Activated CD8-positive, alpha-beta T cell treated with anti-CD3 and anti-CD28 coated beads, Interleukin-2, amount 10 ng/mL, durations not matched to agents 7 days and 5 days (primary cell): ENCODE results near the gene MOCS1. TPM values are rescaled to one million over a fixed set of nuclear protein-coding genes. Genes with fewer than 3 reads are reported as not detected.
A peak's percentile ranks its signal among the peaks of the same experiment; 100 is the strongest.

Experiments
- ATAC-seq: fragments of 150-1000 bp; cut with Tn5 transposase; one replicate; pipeline ENCODE4 v1.10.0; 2021; ENCODE audit warnings: moderate library complexity
- CTCF ChIA-PET: fragments of 350-600 bp; sonication (Branson Sonifier 250); formaldehyde crosslinking; loops from one replicate; lab custom pipeline; 2021; ENCODE audit warnings: antibody characterized with exemption; lab: Charles Lee
- POLR2A ChIA-PET: fragments of 350-600 bp; sonication (Branson Sonifier 250); formaldehyde crosslinking; loops from one replicate; lab custom pipeline; 2021; ENCODE audit warnings: antibody characterized with exemption; lab: Charles Lee
- DNase-seq: peaks from one replicate; pipeline ENCODE4 v3.0.0-alpha.2; 2020
- H3K27ac Mint-ChIP-seq: one replicate; pipeline ENCODE4 v1.8.0; 2021; ENCODE audit warnings: mild to moderate bottlenecking, mixed read lengths
- H3K27me3 Mint-ChIP-seq: one replicate; pipeline ENCODE4 v1.8.0; 2021; ENCODE audit warnings: low read depth, mixed read lengths
- H3K36me3 Mint-ChIP-seq: one replicate; pipeline ENCODE4 v1.8.0; 2021; ENCODE audit warnings: low read depth, mixed read lengths
- H3K4me1 Mint-ChIP-seq: one replicate; pipeline ENCODE4 v1.8.0; 2021; ENCODE audit warnings: low read depth, mixed read lengths
- H3K4me3 Mint-ChIP-seq: one replicate; pipeline ENCODE4 v1.8.0; 2021; ENCODE audit warnings: mild to moderate bottlenecking, mixed read lengths
- H3K9me3 Mint-ChIP-seq: one replicate; pipeline ENCODE4 v1.8.0; 2022; ENCODE audit warnings: mixed read lengths; ENCODE audit not compliant: insufficient read depth
- total RNA-seq, 2 experiments: library from RNA; stranded (reverse); gene quantifications; one replicate each; pipeline ENCODE4 v1.2.3, GENCODE V29; 2021

MOCS1 gene
- total RNA-seq, 2 experiments from 2014 or later: not detected

GRCh38 chr6:39929733-39930461 is 4.4 kb downstream of the MOCS1 start:
- Mint-ChIP-seq H3K36me3 (no peaks in the 10 kb centered on the region), H3K27ac (no peak overlapping the region), H3K4me3 (no peak overlapping the region), H3K27me3 (peaks cover 7% of the 10 kb centered on the region), H3K4me1 (peaks cover 7% of the 10 kb centered on the region), H3K9me3 (no peaks in the 10 kb centered on the region)
- DNase-seq: no peak
- ATAC-seq: no peak
- ChIA-PET POLR2A (no interaction called here), CTCF (no interaction called here)

- H3K36me3 Mint-ChIP-seq: no peaks in the 10 kb centered on the region
- ChIA-PET CTCF (no interaction called here), POLR2A (no interaction called here)
- ATAC-seq (no peak), DNase-seq (no peak)
- H3K27ac Mint-ChIP-seq: no peak overlapping the region
- peaks cover 7% of the 10 kb centered on the region for H3K27me3 Mint-ChIP-seq
- H3K4me3 Mint-ChIP-seq: no peak overlapping the region
- no peaks in the 10 kb centered on the region for H3K9me3 Mint-ChIP-seq
- peaks cover 5% of the 10 kb centered on the region for H3K4me1 Mint-ChIP-seq
Observed at GRCh38 chr6:39929039-39929732, 5.1 kb downstream of the MOCS1 start.

- DNase-seq (no peak), ATAC-seq (peak; percentile 39)
- H3K36me3 Mint-ChIP-seq: no peaks in the 10 kb centered on the region
- no peak overlapping the region for H3K27ac Mint-ChIP-seq
- ChIA-PET CTCF (no interaction called here), POLR2A (no interaction called here)
- H3K27me3 Mint-ChIP-seq: no peaks in the 10 kb centered on the region
- no peak overlapping the region for H3K4me3 Mint-ChIP-seq
- H3K9me3 Mint-ChIP-seq: no peaks in the 10 kb centered on the region
- H3K4me1 Mint-ChIP-seq: peaks cover 7% of the 10 kb centered on the region
Observed at GRCh38 chr6:39927159-39927558, 7.1 kb downstream of the MOCS1 start.

GRCh38 chr6:39926668-39927067 is 7.6 kb downstream of the MOCS1 start:
- Mint-ChIP-seq H3K4me3 (no peak overlapping the region), H3K4me1 (peaks cover 7% of the 10 kb centered on the region), H3K27ac (peak overlapping the region; percentile 18), H3K27me3 (no peaks in the 10 kb centered on the region), H3K9me3 (no peaks in the 10 kb centered on the region), H3K36me3 (no peaks in the 10 kb centered on the region)
- POLR2A ChIA-PET: no interaction called here
- peak; percentile 27 for ATAC-seq
- CTCF ChIA-PET: no interaction called here
- DNase-seq: no peak

GRCh38 chr6:39925931-39926290 is 8.4 kb downstream of the MOCS1 start:
- CTCF ChIA-PET: no interaction called here
- POLR2A ChIA-PET: no interaction called here
- ATAC-seq (no peak), DNase-seq (no peak)
- Mint-ChIP-seq H3K4me1 (peaks cover 7% of the 10 kb centered on the region), H3K4me3 (no peak overlapping the region), H3K36me3 (no peaks in the 10 kb centered on the region), H3K27ac (no peak overlapping the region), H3K27me3 (no peaks in the 10 kb centered on the region), H3K9me3 (no peaks in the 10 kb centered on the region)

- no peak for DNase-seq
- Mint-ChIP-seq H3K9me3 (no peaks in the 10 kb centered on the region), H3K4me3 (no peak overlapping the region), H3K27me3 (no peaks in the 10 kb centered on the region), H3K36me3 (no peaks in the 10 kb centered on the region), H3K4me1 (peaks cover 7% of the 10 kb centered on the region), H3K27ac (no peak overlapping the region)
- CTCF ChIA-PET: no interaction called here
- no peak for ATAC-seq
- POLR2A ChIA-PET: no interaction called here
Observed at GRCh38 chr6:39925191-39925930, 8.9 kb downstream of the MOCS1 start.

GRCh38 chr6:39924283-39924682 is 10.0 kb downstream of the MOCS1 start:
- Mint-ChIP-seq H3K27ac (no peak overlapping the region), H3K9me3 (no peaks in the 10 kb centered on the region)

GRCh38 chr6:39923861-39924260 is 10.4 kb downstream of the MOCS1 start:
- Mint-ChIP-seq H3K4me1 (peaks cover 7% of the 10 kb centered on the region), H3K9me3 (no peaks in the 10 kb centered on the region), H3K27me3 (no peaks in the 10 kb centered on the region), H3K36me3 (no peaks in the 10 kb centered on the region), H3K4me3 (no peak overlapping the region), H3K27ac (no peak overlapping the region)
- POLR2A ChIA-PET: no interaction called here
- ATAC-seq (no peak), DNase-seq (no peak)
- CTCF ChIA-PET: no interaction called here

More at GRCh38 chr6:39924283-39924682, 10.0 kb downstream of the MOCS1 start:
- POLR2A ChIA-PET: no interaction called here
- Mint-ChIP-seq H3K4me3 (no peak overlapping the region), H3K4me1 (peaks cover 7% of the 10 kb centered on the region), H3K36me3 (no peaks in the 10 kb centered on the region), H3K27me3 (no peaks in the 10 kb centered on the region)
- DNase-seq: no peak
- no peak for ATAC-seq
- CTCF ChIA-PET: no interaction called here

GRCh38 chr6:39923394-39923793 is 10.9 kb downstream of the MOCS1 start:
- ChIA-PET POLR2A (no interaction called here), CTCF (no interaction called here)
- no peaks in the 10 kb centered on the region for H3K27me3 Mint-ChIP-seq
- ATAC-seq (no peak), DNase-seq (no peak)
- no peaks in the 10 kb centered on the region for H3K36me3 Mint-ChIP-seq
- no peaks in the 10 kb centered on the region for H3K9me3 Mint-ChIP-seq
- H3K27ac Mint-ChIP-seq: no peak overlapping the region
- H3K4me3 Mint-ChIP-seq: no peak overlapping the region
- H3K4me1 Mint-ChIP-seq: peaks cover 7% of the 10 kb centered on the region

- Mint-ChIP-seq H3K9me3 (no peaks in the 10 kb centered on the region), H3K27me3 (no peaks in the 10 kb centered on the region), H3K27ac (no peak overlapping the region), H3K4me3 (no peak overlapping the region), H3K4me1 (peaks cover 7% of the 10 kb centered on the region), H3K36me3 (no peaks in the 10 kb centered on the region)
- POLR2A ChIA-PET: no interaction called here
- ATAC-seq (no peak), DNase-seq (no peak)
- CTCF ChIA-PET: no interaction called here
Observed at GRCh38 chr6:39922821-39923220, 11.4 kb downstream of the MOCS1 start.

- H3K27me3 Mint-ChIP-seq: no peaks in the 10 kb centered on the region
- H3K36me3 Mint-ChIP-seq: no peaks in the 10 kb centered on the region
- no peaks in the 10 kb centered on the region for H3K9me3 Mint-ChIP-seq
- H3K27ac Mint-ChIP-seq: no peak overlapping the region
- ATAC-seq (no peak), DNase-seq (no peak)
- no peak overlapping the region for H3K4me3 Mint-ChIP-seq
- H3K4me1 Mint-ChIP-seq: peaks cover 4% of the 10 kb centered on the region
- CTCF ChIA-PET: no interaction called here
- POLR2A ChIA-PET: no interaction called here
Observed at GRCh38 chr6:39920157-39920556, 14.1 kb downstream of the MOCS1 start.

GRCh38 chr6:39918831-39919230 is 15.4 kb downstream of the MOCS1 start:
- Mint-ChIP-seq H3K4me3 (no peak overlapping the region), H3K36me3 (no peaks in the 10 kb centered on the region), H3K27ac (no peak overlapping the region), H3K9me3 (no peaks in the 10 kb centered on the region), H3K4me1 (peaks cover 4% of the 10 kb centered on the region), H3K27me3 (no peaks in the 10 kb centered on the region)
- POLR2A ChIA-PET: no interaction called here
- DNase-seq: no peak
- ATAC-seq: no peak
- CTCF ChIA-PET: no interaction called here
